Hindlimb muscle (tissue), 1 donor: Measurements from ENCODE around the gene KDELR1. TPM values are rescaled to one million over a fixed set of nuclear protein-coding genes. Genes with fewer than 3 reads are reported as not detected.

ENCODE experiments used
- DNase-seq: peaks from one replicate; pipeline ENCODE4 v3.0.0-alpha.2; 2013
- polyA plus RNA-seq: library from polyadenylated mRNA; unstranded; fragments of 120-200 nt; gene quantifications from one replicate; pipeline ENCODE4 v1.2.1, GENCODE V29; 2013; ENCODE audit not compliant: insufficient read length

The KDELR1 gene
- polyA plus RNA-seq, 1 donor = 125 TPM

DNA sequence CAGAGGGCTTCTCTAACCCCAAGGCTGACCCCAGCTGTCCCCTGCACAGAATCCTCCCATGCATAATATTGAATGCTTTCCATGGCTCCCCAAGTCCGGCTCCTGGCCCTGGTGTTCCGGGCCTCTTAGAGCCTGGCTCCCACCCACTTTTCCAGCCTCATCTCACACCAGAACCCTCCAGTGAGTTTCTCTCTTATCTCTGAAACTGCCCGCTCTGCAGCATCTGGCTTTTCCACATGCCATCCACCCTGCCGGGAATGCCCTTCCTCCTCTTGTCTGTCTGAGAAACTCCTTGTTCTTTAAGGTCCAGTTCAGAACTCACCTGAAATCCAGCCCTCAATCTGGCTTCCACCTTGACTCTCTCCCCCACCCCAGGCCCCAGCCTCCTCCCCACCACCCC lies 20.4 kb downstream of the KDELR1 start:
- DNase-seq = no peak

DNA sequence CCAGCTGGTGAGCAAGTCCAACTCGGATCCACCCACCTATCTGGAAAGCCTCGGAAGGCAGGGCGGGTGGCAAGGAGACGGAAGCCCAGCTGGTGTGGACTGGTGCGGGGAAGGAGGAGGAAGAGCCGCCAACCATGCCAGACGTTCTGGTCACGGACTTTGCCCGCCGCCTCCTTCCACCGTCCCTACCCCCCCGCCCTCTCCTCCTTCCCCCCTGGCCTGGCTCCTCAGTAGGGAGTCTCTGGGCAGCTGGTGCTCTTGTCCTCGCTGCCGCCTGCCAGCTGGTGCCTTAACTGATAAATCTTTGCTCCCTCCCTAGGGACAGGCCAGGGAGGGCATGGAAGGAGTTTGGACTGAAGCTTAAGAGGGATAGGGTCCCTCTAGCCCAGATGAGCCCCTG lies 22.4 kb downstream of the KDELR1 start:
- DNase-seq = no peak

DNA sequence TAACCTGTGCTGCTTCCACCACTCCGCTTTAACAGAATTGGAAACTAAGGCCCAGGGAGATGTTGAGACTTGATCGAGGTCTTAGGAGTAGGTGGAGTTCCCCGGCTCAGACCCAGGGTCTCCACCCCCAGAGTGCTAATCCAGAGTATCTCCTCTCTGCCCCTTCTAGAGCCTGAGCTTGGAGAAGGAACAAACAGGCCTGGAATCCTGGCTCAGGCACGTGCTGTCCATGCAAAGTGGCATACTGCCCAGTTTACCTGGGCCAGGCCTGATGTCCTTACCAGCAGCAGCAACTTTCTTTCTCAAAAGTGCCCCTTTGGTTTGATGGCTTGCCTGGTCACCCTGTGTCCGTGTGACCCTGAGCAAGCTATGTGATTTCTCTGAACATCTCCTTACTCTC lies 23.5 kb downstream of the KDELR1 start:
- DNase-seq = no peak

DNA sequence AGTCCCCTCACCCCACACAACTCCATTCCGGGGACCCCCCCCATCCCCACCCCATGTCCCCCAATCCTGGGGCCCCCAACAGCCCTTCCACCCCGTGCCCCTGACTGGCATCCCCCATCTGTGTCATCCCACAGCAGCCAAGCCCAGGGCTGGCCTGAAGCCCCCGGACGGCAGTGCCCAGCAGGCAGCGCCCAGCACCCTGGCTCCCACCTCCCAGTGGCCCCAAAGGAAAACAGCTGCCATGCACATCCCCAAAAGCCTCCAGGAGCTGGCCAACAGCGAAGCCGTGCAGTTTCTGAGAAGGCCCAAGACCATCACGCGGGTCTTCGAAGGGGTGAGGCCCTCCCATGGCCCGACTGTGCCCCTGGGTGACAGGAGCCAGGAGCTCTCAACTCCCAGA lies 25.7 kb downstream of the KDELR1 start:
- DNase-seq = no peak

DNA sequence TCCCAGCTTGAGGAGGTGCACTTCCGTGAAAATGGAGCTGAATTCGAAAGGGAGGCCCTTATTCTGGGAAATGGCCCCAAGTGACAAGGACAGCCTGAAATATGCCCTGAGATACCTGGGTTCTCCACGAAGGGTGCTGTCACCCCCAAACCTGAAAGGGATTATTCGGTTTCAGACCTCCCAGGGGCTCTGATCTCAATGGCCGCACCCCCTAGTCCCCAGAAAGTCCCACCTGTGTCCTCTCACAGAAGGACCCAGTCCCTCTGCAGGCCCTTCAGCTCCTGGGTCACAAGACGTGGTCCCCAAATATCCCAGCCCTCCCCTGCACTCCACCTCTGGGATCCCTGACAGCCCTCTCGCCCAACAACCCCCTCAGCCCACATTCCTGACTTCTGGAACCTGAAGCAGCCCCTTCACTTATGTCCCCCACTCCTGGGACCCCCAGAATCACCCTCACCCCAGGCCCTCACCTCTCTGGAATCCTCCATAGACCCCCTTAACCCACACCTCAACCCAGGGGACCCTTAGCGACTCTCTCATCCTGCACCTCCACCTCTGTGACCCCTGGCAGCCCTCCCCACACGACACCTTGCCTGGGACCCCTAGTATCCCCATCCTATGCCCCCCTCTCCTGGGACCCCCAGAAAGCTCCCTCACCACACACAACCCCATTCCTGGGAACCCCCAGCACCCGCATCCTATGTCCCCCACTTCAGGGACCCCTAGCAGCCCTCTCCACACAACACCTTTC lies 26.6 kb downstream of the KDELR1 start:
- no peak for DNase-seq

DNA sequence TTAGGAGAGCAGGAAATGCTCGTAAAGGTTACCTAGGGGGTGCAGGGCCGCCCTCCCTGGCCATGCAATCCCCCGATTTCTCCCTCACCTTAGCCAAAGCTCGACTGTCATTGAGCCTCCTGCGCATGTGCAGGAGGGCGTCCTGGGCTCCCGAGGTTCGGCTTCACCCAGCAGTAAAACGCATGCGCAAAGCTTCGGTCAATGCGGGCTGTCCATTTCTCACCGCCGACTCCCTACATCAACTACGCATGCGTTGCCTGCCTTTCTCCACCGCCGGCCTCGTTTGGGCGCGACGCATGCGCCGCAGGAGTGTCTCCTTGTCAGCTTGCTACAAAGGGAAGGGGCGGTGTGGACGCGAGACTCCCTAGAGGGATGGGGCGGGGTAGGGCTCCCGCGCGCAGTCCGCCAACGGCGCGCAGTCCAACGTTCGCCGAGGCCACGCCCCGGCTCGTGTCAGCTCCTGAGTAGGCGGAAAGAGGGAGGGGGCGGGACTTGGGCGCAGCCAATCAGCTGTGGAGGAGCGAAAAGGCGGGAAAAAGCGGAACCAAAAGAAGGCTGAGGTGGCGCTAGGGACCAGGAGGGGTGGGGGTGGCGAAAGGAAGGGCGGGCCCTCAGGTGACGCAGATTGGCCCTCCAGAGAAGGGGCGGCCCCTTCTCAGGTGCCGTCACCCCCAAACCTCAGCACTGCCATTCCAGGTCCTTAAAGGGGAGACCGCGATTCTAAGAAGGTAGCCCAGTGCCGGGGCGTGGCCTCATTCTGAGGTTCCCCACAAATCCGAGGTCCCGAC lies 27.3 kb downstream of the KDELR1 start, which contains the start of the genes SYNGR4 and TMEM143:
Gene SYNGR4 (plus strand): TSS at position 558 of the 788 bp plus-strand sequence. CDS start 1,476 bp downstream, outside the sequence.
Gene TMEM143 (minus strand): TSS at position 131 of the 788 bp plus-strand sequence. CDS start 20 bp downstream, at position 111.
- peak; percentile 100 for DNase-seq

DNA sequence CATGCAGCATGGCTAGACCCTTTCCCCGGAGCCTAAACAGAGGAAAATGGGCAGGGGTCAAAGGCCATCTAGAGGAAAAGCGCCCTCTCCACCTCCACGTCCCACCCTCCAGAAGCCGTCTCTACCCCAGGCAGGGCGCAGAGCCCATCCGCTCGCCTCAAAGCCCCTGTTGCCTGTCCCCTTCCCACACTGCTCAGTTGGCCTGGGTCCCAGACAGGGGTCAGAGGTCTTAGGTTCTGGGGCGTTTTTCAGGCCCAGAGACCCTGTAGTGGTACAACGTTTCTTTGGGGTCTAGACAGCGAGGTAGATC lies 27.9 kb downstream of the KDELR1 start:
- DNase-seq = no peak

DNA sequence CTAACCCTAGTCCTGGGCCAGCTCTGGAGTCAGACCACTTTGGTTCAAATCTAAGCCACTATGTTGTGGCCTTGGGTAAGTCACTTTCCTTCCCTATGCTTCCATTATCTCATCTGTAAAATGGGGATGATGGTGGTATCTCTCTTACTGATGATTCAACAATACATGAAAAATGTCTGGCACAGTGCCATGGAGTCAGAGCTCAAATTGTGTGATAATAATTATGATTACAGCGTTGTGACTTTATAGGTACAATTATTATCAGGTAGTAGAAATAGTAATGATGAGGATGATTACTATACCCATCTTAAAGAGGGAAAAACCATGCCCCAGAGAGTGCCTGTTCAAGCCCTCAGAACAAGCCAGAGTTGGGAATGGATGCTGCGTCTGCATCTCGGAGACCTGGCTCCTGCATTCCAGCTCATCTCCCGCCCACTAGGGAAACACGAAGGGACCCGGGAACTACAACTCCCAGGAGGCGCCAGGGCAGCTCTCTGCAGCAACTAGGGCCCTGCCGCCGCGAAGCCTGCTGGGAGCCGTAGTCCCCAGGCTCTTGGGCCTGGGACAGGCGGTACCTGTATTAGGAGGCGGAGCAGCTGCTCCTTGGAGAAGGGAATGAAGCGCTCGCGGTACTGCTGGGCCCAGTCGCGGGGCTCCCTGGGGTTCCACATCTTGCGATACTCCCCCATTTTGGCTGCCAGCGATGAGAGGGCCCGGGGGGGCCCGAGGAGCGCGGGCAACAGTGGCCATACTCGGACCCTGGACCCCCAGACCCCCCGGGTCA lies 28.4 kb downstream of the KDELR1 start:
- peak; percentile 96 for DNase-seq

DNA sequence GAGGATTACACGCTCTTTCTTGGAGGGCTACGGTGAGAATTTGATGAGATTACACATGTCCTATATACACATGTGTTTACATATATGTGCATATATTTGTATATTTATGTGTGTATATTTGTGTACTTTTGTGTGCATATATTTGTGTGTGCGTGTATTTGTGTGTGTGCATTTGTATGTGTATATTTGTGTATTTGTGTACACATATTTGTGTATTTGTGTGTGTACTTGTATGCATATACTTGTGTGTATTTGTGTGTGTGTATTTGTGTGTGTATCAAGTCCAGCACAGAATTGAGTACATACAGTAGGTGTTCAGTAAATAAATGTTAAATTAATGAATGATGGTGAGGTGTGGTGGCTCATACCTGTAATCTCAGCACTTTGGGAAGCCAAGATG lies 29.4 kb downstream of the KDELR1 start:
- DNase-seq = no peak

DNA sequence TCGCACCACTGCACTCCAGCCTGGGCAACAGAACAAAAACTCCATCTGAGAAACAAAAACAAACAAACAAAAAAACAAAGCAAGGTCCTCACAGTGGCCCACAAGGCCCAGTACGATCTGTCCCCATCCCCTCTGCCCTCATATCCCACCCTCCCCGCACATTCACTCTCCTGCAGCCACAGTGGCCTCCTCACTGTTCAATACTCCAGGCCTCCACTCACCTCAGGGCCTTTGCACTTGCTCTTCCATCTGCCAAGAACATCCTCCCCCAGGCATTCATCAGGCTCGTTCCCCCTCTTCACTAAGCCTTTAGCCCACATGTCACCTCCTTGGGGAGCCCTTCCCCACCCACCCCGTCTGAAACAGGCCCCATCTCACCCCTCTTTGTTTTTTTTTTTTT lies 32.2 kb downstream of the KDELR1 start:
- DNase-seq = no peak

DNA sequence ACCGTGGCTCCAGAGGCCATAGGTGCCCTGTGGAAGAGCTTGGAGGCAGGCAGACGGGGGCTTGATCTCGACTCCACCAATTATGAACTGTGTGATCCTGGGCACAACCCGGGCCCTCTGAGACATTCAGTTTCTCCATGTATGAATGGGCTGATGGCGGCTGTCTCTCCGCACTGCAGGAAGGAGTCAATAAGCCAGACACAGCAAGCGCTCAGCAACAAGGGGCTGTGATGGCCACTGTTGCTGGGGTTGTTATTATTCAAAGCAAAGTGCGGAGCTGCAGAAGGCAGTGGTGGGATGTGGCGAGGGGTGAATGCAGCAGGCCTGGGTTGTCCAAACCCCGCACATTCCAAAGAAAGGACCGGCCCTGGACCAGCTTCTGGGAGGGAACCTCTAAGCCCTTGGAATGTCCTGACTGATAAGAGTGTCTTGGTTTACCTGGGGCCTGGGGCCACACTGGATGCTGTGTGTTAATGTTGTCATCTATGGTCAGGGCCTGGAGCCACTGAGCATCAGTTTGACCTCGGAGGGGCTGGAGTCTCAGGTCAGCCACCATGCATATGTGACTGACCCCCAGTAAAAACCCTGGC lies 35.9 kb downstream of the KDELR1 start:
- DNase-seq = no peak

DNA sequence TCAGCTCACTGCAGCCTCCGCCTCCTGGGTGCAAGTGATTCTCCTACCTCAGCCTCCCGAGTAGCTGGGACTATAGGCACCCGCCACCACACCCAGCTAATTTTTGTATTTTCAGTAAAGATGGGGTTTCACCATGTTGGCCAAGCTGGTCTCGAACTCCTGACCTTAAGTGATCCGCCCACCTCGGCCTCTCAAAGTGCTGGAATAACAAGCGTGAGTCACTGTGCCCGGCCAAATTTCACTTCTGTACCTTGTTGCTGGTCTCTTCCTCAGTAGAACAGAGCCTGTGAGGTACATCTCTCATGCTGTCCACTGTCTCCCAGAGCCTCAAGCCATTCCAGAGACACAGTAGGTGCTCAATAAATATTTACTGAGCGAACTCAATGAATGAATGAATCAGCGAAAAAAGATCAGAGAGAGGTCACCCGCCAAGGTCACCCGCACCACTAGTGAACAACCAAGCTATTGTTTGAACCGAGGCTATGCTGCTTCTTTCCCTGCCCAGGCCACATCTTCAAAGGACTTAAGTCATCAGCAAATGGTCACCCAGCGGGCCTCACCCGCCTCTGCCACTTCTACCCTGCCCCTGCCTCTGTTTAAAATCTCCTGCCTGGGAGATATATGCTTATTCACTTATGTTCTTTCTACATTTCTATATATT lies 36.9 kb downstream of the KDELR1 start:
- DNase-seq = no peak

DNA sequence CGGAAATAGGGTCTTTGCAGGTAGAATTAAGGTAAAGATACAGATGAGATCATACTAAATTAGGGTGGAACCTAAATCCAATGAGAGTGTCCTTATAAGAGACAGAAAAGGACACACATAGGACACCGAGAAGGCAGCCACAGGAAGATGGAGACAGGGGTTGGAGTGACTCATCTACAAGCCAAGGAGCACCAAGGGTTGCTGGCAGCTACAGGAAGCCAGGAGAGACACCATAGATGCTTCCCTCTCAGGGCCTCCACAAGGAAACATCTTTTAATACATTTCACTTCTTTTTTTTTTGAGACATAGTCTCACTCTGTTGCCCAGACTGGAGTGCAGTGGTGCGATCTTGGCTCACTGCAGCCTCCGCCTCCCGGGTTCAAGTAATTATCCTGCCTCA lies 37.7 kb downstream of the KDELR1 start:
- DNase-seq = no peak

DNA sequence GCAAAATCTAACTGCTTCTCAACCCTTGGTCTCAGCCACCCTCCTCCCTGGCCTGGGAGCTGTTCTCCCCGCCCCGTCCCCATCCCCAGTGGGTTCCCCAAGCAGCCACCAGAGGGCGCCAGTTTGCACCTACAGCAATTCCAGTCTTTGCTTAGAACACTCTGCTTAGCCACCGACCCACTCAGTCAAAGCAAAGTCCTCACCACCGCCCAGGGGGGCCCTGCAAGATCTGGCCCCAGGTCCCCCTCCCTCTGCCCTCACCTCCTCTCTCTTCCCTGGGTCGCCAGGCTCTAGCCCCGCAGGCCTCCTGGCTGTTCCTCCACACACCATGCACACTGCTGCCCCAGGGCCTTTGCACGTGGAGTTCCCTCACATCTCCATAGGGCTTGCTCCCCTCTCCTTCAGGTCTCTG lies 40.0 kb downstream of the KDELR1 start:
- peak; percentile 26 for DNase-seq

DNA sequence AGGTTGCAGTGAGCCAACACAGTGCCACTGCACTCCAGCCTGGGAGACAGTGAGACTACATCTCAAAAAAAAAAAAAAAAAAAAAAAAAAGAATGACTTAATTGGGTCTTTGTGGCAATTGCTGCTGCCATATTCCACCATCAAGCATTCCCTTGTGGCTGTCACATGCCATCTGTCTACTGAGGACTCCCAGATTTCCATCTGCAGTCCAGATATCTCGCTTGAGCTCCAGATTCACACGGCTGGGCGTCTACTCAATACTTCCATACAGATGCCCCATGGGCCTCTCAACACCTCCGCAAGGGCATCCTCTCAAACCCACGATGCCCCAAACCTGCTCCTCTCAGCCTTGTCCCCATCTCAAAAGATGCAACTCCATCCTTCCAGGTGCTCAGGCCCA lies 40.5 kb downstream of the KDELR1 start:
- no peak for DNase-seq

DNA sequence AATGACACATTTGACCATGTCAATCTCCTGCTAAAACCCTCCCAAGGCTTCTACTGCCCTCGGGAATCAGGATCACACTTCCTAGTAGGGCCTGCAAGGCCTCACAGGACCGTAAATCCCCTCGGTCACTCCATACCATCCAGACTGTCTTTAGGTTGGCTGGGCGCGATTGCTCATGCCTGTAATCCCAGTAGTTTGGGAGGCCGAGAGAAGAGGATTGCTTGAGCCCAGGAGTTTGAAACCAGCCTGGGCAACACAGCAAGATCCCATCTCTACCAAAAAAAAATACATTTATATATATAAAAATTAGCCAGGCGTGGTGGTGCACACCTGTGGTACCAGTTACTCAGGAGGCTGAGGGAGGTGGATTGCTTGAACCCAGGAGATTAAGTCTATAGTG lies 42.6 kb downstream of the KDELR1 start:
- DNase-seq = no peak

DNA sequence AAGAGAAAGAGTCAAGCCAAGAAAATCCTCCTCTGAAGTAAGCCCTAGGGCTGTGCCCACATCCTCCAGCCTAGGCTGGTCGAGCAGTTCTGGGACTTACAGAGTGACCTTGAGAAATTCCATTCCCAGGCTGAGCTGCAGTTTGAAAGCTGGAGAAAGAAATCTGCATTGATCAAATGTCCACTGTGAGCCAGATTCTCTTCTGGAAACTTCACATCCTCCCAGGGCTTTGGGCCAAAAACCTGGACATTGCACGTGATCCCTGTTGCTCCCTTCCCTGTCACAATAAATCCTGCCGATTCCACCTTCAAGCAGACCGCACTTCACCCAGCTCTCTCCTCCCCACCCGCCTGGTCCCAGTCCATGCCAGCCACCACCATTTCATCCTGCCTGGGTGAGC lies 43.3 kb downstream of the KDELR1 start:
- peak; percentile 48 for DNase-seq

DNA sequence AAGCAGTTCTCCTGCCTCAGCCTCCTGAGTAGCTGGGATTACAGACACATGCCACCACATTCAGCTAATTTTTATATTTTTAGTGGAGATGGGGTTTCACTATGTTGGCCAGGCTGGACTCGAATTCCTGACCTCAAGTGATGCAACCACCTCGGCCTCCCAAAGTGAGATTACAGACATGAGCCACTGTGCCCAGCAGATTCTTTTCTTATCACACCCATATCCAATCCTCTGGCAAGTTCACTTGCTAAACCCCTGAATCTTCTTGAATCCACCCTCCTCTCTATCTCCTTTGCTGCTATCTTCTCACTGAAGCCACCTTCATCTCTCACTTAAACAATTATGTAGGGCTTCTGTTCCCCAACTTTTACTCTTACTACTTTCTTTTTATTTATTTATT lies 45.2 kb downstream of the KDELR1 start:
- no peak for DNase-seq

DNA sequence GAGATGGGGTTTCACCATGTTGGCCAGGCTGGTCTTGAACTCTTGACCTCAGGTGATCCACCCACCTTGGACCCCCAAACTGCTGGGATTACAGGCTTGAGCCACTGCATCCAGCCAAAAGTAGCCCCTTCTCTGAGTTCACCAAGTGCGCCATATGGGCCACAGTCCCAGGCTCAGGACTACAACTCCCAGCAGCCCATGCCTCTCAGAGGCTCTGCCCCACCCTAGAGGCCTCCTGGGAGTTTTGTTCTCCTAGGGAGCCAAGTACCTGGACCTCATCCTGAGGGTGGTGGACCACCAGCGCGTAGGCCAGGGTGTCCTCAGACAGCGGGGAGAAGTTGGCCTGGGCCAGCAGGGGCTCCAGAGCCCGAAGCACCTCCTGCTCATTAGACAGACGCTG lies 46.5 kb downstream of the KDELR1 start:
- DNase-seq = no peak

DNA sequence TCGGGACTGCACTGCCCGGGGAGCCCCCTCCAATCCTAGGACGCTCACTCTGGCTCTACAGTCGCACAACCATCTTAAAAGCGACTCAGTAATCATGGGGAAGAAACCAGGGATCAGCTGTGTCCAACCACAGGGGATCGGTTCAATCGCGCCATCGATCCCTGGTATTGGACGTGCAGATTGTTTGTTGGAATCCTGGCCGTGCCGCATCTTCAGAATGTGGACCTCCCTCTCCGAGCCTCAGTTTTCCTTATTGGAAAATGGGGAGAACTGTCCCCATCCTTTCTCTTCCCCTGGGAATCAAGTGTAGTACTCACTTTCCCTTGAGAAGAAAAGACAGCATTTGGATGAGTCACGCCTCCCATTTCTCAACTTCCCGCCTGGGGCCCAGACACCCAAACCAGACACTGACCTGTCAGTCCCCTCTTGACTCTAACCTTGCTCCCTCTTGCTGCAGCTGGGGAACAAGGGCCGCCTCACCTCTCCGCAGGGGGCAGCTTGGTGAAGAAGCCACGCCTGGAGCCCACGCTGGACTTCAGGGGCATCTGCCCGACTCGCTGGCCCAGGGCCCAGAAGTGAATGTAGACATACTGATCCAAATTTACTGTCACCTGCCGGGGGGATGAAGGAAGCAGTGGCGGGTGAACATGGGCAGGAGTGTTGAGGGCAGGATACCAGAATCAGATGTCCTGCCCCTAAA lies 48.4 kb downstream of the KDELR1 start:
- DNase-seq = no peak

DNA sequence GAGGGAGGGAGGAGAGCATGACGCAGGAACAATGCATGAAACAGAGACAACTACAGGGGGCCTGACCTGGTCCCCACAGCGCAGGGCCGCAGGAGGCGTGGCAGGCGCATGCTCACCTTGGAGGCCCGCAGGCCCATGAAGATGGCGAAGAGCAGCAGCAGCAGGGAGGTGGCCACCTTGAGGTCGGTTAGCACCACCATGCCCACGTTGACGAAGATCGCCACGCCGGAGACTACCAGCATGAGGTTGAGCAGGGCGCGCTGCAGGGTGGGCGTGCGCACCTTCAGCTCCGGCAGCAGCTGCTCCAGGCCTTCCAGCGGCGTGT lies 49.0 kb downstream of the KDELR1 start:
- DNase-seq = no peak
